Activated CD4-positive, alpha-beta T cell treated with anti-CD3 and anti-CD28 coated beads, Interleukin-2, amount 10 ng/mL, durations not matched to agents 7 days and 5 days (primary cell): ENCODE measurements around the gene NCCRP1. TPM values are rescaled to one million over a fixed set of nuclear protein-coding genes. Genes with fewer than 3 reads are reported as not detected.
A peak's percentile ranks its signal among the peaks of the same experiment; 100 is the strongest.
"Not testable (repeated sequence)": the region's sequence is repeated elsewhere in the genome, so short reads cannot be mapped to it uniquely, and the experiment has no call there.

Experiments
- CTCF ChIA-PET: fragments of 350-600 bp; sonication (Branson Sonifier 250); formaldehyde crosslinking; loops from one replicate; lab custom pipeline; 2021; ENCODE audit warnings: antibody characterized with exemption; lab: Charles Lee
- POLR2A ChIA-PET: fragments of 350-600 bp; sonication (Branson Sonifier 250); formaldehyde crosslinking; loops from one replicate; lab custom pipeline; 2021; ENCODE audit warnings: antibody characterized with exemption; lab: Charles Lee
- DNase-seq: peaks from one replicate; pipeline ENCODE4 v3.0.0-alpha.2; 2020
- H3K27ac Mint-ChIP-seq: one replicate; pipeline ENCODE4 v1.8.0; 2021; ENCODE audit warnings: mild to moderate bottlenecking, moderate library complexity, mixed read lengths
- H3K27me3 Mint-ChIP-seq: one replicate; pipeline ENCODE4 v1.8.0; 2021; ENCODE audit warnings: mixed read lengths
- H3K36me3 Mint-ChIP-seq: one replicate; pipeline ENCODE4 v1.8.0; 2021; ENCODE audit warnings: low read depth, mixed read lengths
- H3K4me1 Mint-ChIP-seq: one replicate; pipeline ENCODE4 v1.8.0; 2021; ENCODE audit warnings: mixed read lengths
- H3K4me3 Mint-ChIP-seq: one replicate; pipeline ENCODE4 v1.8.0; 2021; ENCODE audit warnings: mild to moderate bottlenecking, moderate library complexity, mixed read lengths
- H3K9me3 Mint-ChIP-seq: one replicate; pipeline ENCODE4 v1.8.0; 2021; ENCODE audit warnings: mixed read lengths
- total RNA-seq, 2 experiments: library from RNA; stranded (reverse); gene quantifications; one replicate each; pipeline ENCODE4 v1.2.3, GENCODE V29; 2021

NCCRP1 gene
- total RNA-seq, 2 experiments from 2014 or later, result not detected

DNA sequence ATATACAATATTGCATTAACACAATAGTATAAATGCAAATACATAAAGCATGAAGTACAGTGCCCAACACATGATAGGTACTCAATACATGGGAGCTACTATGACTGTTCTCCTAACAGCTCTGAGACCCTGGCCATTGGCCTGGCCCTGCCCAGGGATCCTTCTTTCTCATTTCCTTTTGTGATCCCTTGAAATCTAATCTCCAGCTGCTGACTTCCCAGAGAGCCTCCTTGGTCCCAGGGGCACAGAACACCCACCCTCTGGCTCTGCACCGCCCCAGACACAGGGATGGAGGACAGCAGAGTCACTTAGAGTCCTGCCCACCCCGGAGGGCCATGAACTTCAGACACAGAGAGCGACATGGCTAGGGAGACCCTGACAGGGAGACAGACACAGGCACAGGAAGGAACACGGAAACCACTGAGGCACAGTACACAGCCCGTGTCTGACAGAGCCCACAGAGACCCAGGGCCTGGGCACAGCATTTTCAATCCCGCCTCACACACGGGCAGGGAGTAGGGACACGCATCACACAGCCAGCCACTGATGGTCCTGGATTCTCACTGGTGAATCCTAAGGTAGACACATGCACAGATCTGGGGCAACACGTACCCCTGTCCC lies 11.5 kb downstream of the NCCRP1 start:
- Mint-ChIP-seq H3K27me3 (peaks cover 26% of the 10 kb centered on the region), H3K4me1 (no peaks in the 10 kb centered on the region), H3K4me3 (no peak overlapping the region), H3K27ac (no peak overlapping the region), H3K36me3 (no peaks in the 10 kb centered on the region), H3K9me3 (no peaks in the 10 kb centered on the region)
- ChIA-PET CTCF (interaction anchor here (2.1 kb wide), 1 partner anchor 130 kb away, joined by 7 read pairs; no protein-coding TSS in a partner anchor), POLR2A (no interaction called here)
- DNase-seq, result no peak

DNA sequence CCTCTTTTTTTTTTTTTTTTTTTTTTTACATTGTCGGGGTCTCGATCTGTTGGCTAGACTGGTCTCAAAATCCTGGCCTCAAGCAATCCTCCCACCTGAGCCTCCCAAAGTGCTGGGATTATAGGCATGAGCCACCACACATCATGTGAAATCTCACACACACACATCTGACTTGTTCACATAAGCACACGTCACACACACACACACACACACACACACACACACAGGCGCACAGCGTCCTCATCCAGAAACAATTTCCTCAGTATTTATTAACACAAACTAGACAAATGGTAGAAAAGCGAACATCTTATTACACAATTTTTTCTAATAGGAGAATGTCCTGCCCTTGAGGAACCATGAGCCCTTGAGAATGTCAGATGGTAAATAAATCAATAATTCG lies 12.4 kb downstream of the NCCRP1 start:
- H3K36me3 Mint-ChIP-seq, result no peaks in the 10 kb centered on the region
- no peaks in the 10 kb centered on the region for H3K9me3 Mint-ChIP-seq
- POLR2A ChIA-PET, result no interaction called here
- no peaks in the 10 kb centered on the region for H3K4me1 Mint-ChIP-seq
- H3K27ac Mint-ChIP-seq, result no peak overlapping the region
- peaks cover 19% of the 10 kb centered on the region for H3K27me3 Mint-ChIP-seq
- no peak overlapping the region for H3K4me3 Mint-ChIP-seq
- CTCF ChIA-PET, result no interaction called here
- no peak for DNase-seq

DNA sequence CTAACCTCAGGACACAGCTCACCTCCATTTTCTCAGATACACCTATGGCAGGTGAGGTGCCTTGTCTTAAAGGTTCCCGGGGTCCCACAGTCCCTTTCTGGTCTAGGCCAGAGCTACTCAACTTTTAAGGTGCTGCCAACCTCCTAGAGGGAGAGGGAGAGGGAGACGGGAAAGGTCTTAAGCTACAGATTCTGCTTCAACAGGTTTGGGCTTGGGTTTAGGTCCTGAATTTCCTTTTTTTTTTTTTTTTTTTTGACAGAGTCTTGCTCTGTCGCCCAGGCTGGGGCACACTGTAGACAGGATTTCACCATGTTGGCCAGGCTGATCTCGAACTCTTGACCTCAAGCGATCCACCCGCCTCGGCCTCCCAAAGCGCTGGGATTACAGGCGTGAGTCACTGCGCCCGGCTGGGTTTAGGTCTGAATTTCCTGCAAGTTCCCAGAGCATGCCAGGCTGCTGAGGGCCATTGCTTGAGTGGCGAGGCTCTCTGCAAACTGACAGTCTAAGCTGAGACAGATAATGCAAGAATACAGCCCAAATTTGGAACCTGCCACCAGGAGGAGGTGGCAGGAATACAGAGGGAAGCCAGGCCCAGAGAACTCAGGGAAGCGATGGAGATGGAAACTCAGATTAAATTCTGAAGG lies 15.1 kb downstream of the NCCRP1 start:
- CTCF ChIA-PET, result interaction anchor here (0.5 to 1.9 kb wide), 8 partner anchors 50 to 320 kb away, joined by 3 to 5 read pairs (median 3); partner anchors contain the start of gene SAMD4B
- Mint-ChIP-seq H3K4me1 (no peaks in the 10 kb centered on the region), H3K9me3 (no peaks in the 10 kb centered on the region), H3K36me3 (no peaks in the 10 kb centered on the region), H3K4me3 (no peak overlapping the region), H3K27me3 (peaks cover 6% of the 10 kb centered on the region), H3K27ac (no peak overlapping the region)
- no peak for DNase-seq
- POLR2A ChIA-PET, result interaction anchor here (0.6 to 0.7 kb wide), 2 partner anchors 45 to 89 kb away, joined by 3 read pairs; no protein-coding TSS in a partner anchor

DNA sequence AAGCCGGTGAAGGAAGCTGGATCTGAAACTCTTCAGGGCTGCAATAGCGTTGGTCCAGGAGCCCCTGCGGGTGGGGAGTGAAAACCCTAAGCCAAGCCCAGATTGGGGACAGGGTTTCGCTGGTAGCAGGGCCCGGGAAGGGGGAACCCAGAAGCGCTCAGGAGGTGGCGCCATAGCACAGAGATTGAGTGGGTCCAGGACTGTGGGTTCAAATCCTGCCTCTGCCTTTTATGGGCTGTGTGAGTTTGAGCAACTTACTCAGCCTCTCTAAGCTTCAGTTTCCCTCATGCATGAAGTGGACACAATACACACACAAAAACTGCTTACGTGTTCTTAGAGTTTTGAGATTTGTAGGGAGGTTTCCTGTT lies 15.6 kb downstream of the NCCRP1 start:
- DNase-seq, result peak; percentile 74
- CTCF ChIA-PET, result interaction anchor here (0.5 to 1.9 kb wide), 6 partner anchors 111 to 320 kb away, joined by 3 to 5 read pairs (median 4); partner anchors contain the start of genes PLEKHG2 and SAMD4B
- no peaks in the 10 kb centered on the region for H3K4me1 Mint-ChIP-seq
- no peak overlapping the region for H3K27ac Mint-ChIP-seq
- no peaks in the 10 kb centered on the region for H3K9me3 Mint-ChIP-seq
- no peak overlapping the region for H3K4me3 Mint-ChIP-seq
- no peaks in the 10 kb centered on the region for H3K36me3 Mint-ChIP-seq
- POLR2A ChIA-PET, result no interaction called here
- H3K27me3 Mint-ChIP-seq, result peaks cover 7% of the 10 kb centered on the region

DNA sequence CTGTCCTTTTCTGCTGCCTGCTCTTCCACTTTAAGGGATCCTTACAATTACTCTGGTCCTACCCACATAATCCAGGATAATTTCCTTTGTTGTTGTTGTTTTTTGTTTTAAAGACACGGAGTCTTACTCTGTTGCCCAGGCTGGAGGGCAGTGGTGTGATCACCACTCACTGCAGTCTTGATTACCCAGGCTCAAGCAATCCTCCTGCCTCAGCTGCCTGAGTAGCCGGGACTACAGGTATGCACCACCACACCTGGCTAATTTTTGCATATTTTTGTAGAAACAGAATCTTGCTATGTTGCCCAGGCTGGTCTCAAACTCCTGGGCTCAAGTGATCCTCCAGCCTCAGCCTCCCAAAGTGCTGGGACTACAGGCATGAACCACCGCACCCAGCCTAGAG lies 18.6 kb downstream of the NCCRP1 start:
- H3K36me3 Mint-ChIP-seq, DNase-seq, H3K9me3 Mint-ChIP-seq, CTCF ChIA-PET, H3K4me3 Mint-ChIP-seq, H3K27ac Mint-ChIP-seq, POLR2A ChIA-PET, H3K4me1 Mint-ChIP-seq: not testable (repeated sequence)
- H3K27me3 Mint-ChIP-seq, result peaks cover 12% of the 10 kb centered on the region

DNA sequence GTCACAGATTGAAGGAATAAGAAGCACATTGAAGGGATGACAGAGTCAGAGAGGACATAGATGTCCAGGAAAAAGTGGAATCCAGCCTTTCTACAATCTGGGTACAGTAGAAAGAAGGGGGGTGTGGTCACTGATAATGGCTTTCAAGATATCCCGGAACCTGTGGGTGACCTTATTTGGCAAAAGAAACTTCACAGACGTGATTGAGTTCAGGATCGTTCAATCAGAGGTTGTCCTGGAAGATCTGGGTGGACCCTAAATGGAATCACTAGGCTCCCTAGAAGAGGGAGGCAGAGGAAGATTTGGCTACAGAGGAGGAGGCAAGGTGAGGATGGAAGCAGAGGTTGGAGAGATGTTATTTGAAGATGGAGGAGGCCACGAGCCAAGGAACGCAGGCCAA lies 20.3 kb downstream of the NCCRP1 start:
- CTCF ChIA-PET, result interaction anchor here (1.2 kb wide), 1 partner anchor 125 kb away, joined by 5 read pairs; the partner anchor contains the start of gene SAMD4B
- H3K4me3 Mint-ChIP-seq, result no peak overlapping the region
- no peak for DNase-seq
- POLR2A ChIA-PET, result no interaction called here
- H3K4me1 Mint-ChIP-seq, result no peaks in the 10 kb centered on the region
- peaks cover 13% of the 10 kb centered on the region for H3K27me3 Mint-ChIP-seq
- no peak overlapping the region for H3K27ac Mint-ChIP-seq
- no peaks in the 10 kb centered on the region for H3K36me3 Mint-ChIP-seq
- no peaks in the 10 kb centered on the region for H3K9me3 Mint-ChIP-seq

DNA sequence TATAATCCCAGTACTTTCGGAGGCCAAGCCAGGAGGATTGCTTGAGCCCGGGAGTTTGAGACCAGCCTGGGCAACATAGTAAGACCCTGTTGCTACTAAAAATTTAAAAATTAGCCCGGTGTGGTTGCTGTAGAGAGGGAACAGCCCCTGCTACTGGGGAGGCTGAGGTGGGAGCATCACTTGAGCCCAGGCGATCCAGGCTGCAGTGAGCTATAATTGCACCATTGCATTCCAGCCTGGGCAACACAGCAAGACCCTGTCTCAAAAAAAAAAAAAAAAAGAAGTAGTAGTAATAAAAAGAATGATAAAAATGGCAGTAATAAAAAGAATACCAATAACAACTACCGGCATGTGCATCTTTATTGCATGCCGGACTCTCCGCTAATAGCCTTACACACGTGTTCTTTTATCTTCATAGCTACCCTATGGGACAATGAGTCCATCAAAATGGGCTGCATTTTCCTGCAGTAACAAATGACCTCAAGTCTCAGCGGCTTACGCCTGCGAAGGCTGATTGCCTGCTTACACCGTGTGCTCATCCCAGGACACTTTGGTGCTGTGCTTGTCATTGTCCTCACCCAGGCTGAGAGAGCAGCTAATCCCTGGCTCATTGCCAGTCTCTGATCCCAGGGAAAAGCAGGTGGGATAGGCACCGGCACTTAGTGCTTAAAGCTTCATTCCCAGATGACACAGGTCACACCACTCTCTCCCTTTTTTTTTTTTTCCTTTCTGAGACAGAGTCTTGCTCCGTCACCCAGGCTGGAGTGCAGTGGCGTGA lies 21.7 kb downstream of the NCCRP1 start:
- Mint-ChIP-seq H3K27ac (no peak overlapping the region), H3K9me3 (no peaks in the 10 kb centered on the region), H3K36me3 (no peaks in the 10 kb centered on the region), H3K4me1 (no peaks in the 10 kb centered on the region), H3K27me3 (peaks cover 14% of the 10 kb centered on the region), H3K4me3 (no peak overlapping the region)
- CTCF ChIA-PET, result interaction anchor here (0.6 to 1.0 kb wide), 3 partner anchors 42 to 548 kb away, joined by 3 to 5 read pairs (median 3); no protein-coding TSS in a partner anchor
- DNase-seq, result no peak
- POLR2A ChIA-PET, result no interaction called here

DNA sequence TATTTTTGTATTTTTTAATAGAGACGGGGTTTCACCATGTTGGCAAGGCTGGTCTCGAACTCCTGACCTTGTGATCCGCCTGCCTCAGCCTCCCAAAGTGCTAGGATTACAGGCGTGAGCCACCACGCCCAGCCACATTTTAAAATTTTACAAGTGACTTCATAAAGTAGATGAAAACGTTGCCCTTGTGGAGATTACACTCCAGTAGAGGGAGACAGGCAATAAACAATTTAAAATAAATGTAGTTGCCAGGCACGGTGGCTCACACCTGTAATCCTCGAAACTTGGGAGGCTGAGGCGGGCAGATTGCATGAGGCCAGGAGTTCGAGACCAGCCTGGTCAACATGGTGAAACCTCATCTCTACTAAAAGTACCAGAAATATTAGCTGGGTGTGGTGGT lies 22.3 kb downstream of the NCCRP1 start:
- CTCF ChIA-PET, result interaction anchor here (0.5 to 1.0 kb wide), 3 partner anchors 43 to 929 kb away, joined by 3 to 4 read pairs (median 3); no protein-coding TSS in a partner anchor
- POLR2A ChIA-PET, result not testable (repeated sequence)
- peaks cover 18% of the 10 kb centered on the region for H3K27me3 Mint-ChIP-seq

DNA sequence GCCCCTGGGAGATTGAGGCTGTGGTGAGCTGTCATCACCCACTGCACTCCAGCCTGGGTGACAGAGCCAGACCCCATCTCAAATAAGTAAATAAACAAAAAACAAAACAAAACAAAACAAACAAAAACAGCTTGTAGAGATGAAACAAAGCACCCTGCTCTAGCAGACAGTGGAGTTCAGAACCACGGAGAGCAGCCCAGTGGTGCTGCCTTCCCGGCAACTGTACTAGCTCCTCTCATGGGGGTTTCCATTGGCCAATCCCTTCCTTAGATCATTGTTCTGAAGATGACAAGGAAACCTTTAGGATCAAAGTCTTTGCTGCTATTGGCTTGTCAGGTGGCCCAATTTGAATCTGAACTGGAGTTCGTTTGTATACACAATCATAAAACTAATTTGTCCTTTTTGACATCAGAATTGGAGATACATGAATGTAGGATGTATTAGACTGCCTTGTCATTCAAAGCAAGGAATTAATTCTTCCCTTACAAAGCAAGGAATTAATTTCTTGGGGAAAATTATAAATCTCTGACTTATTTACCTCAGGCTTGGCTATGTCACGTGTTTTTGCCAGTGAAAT lies 27.0 kb downstream of the NCCRP1 start:
- no peaks in the 10 kb centered on the region for H3K4me1 Mint-ChIP-seq
- no peak overlapping the region for H3K27ac Mint-ChIP-seq
- no peak overlapping the region for H3K4me3 Mint-ChIP-seq
- peak; percentile 49 for DNase-seq
- H3K36me3 Mint-ChIP-seq, result no peaks in the 10 kb centered on the region
- H3K9me3 Mint-ChIP-seq, result no peaks in the 10 kb centered on the region
- POLR2A ChIA-PET, result no interaction called here
- CTCF ChIA-PET, result interaction anchor here (0.6 to 1.3 kb wide), 3 partner anchors 9 to 17 kb away, joined by 3 to 6 read pairs (median 5); no protein-coding TSS in a partner anchor
- H3K27me3 Mint-ChIP-seq, result peaks cover 28% of the 10 kb centered on the region

More for the DNA sequence above, 22.3 kb downstream of the NCCRP1 start:
- DNase-seq, H3K9me3 Mint-ChIP-seq, H3K4me1 Mint-ChIP-seq, H3K4me3 Mint-ChIP-seq, H3K27ac Mint-ChIP-seq, H3K36me3 Mint-ChIP-seq: not testable (repeated sequence)

DNA sequence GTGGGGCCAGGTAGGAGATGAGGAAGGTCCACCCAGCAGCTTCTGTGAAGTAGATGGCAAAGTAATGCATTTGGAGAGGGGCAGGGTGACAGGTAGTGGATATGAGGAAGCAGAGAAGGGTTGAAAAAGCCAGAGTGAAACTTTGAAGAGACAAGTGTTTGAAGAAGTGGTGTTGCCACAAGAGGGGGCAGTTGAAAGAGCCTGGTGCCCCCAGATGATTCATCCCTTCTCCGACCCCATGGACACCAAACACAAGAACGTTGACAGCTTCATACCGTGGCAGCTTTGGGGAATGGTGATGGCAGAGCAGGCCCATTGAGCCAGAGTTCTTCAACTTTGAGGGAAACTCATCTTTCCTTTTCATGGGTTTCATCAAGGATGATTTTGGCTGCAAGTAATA lies 28.1 kb downstream of the NCCRP1 start:
- no peaks in the 10 kb centered on the region for H3K4me1 Mint-ChIP-seq
- H3K4me3 Mint-ChIP-seq, result no peak overlapping the region
- H3K27ac Mint-ChIP-seq, result no peak overlapping the region
- no peaks in the 10 kb centered on the region for H3K36me3 Mint-ChIP-seq
- no peaks in the 10 kb centered on the region for H3K9me3 Mint-ChIP-seq
- DNase-seq, result no peak
- ChIA-PET CTCF (no interaction called here), POLR2A (no interaction called here)
- peaks cover 25% of the 10 kb centered on the region for H3K27me3 Mint-ChIP-seq

DNA sequence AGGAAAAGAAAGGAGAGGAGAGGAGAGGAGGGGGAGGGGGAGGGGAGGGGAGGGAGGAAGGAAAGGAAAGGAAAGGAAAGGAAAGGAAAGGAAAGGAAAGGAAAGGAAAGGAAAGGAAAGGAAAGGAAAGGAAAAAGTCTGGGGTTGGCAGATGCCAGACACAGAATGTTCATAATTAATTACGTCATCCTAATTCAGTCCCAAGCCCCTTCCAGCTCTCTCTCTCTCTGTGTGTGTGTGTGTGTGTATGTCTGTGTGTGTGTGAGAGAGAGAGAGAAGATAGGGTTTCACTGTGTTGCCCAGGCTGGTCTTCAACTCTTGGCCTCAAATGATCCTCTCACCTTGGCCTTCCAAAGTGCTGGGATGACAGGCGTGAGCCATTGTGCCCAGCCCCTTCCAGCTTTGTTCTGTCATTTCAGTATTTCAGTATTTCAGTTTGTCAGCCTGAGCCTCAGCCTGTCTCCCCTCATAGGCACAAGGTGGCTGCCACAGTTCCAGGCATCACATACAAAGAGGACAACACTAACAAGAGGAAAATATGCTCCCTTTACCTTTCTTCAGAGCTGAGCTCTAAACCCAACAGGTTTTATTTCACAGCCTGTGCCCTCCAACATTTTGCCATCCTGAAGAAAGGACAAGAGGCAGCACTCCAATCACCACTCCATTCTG lies 33.5 kb downstream of the NCCRP1 start:
- Mint-ChIP-seq H3K36me3 (no peaks in the 10 kb centered on the region), H3K9me3 (no peaks in the 10 kb centered on the region), H3K27ac (no peak overlapping the region), H3K27me3 (peaks cover 10% of the 10 kb centered on the region), H3K4me3 (no peak overlapping the region), H3K4me1 (no peaks in the 10 kb centered on the region)
- ChIA-PET CTCF (interaction anchor here (0.6 kb wide), 3 partner anchors 33 to 537 kb away, joined by 3 to 5 read pairs (median 3); no protein-coding TSS in a partner anchor), POLR2A (interaction anchor here (0.7 kb wide), 1 partner anchor 153 kb away, joined by 11 read pairs; no protein-coding TSS in a partner anchor)
- no peak for DNase-seq

DNA sequence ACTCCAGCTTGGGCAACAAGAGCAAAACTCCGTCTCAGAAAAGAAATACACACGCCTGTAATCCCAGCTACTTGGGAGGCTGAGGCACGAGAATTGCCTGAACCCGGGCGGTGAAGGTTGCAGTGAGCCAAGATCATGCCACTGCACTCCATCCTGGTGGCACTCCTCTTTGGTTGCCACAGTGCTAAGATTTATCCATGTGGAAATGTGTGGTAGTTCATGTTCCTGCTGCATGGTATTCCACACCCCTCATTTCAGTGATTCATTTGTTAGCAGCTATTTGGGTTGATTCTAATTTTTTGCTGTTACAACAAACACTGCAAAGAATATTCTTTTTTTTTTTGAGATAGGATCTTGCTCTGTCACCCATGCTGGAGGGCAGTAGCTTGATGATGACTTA lies 35.9 kb downstream of the NCCRP1 start:
- CTCF ChIA-PET, result interaction anchor here (0.7 kb wide), 1 partner anchor 9 kb away, joined by 6 read pairs; no protein-coding TSS in a partner anchor
- no peak for DNase-seq
- H3K27me3 Mint-ChIP-seq, result no peaks in the 10 kb centered on the region
- H3K9me3 Mint-ChIP-seq, result no peaks in the 10 kb centered on the region
- H3K4me1 Mint-ChIP-seq, result peaks cover 17% of the 10 kb centered on the region
- no peak overlapping the region for H3K27ac Mint-ChIP-seq
- H3K4me3 Mint-ChIP-seq, result no peak overlapping the region
- POLR2A ChIA-PET, result interaction anchor here (0.7 kb wide), 1 partner anchor 124 kb away, joined by 3 read pairs; no protein-coding TSS in a partner anchor
- no peaks in the 10 kb centered on the region for H3K36me3 Mint-ChIP-seq
